OCI-LY1 (cell line): ENCODE data around the gene BICD1.
A peak's percentile ranks its signal among the peaks of the same experiment; 100 is the strongest.

Experiments used
- H2AFZ ChIP-seq: fragments of 200-600 bp; sonication (generic), shearing (Covaris generic); 2 replicates; pipeline ENCODE4 v1.6.0; 2014; ENCODE audit warnings: antibody characterized with exemption, mild to moderate bottlenecking, low read length
- H3F3A ChIP-seq: fragments of 200-600 bp; sonication (generic), shearing (Covaris generic); 2 replicates; pipeline ENCODE4 v1.6.0; 2014; ENCODE audit warnings: mild to moderate bottlenecking, antibody characterized with exemption, low read length, moderate library complexity; ENCODE audit not compliant: insufficient read depth
- H3K27ac ChIP-seq: fragments of 200-600 bp; sonication (generic); 2 replicates; pipeline ENCODE4 v1.5.1; 2014; ENCODE audit warnings: low read length, mixed run types, mild to moderate bottlenecking, low read depth; ENCODE audit not compliant: poor library complexity, severe bottlenecking
- H3K27me3 ChIP-seq: fragments of 200-600 bp; sonication (generic); 2 replicates; pipeline ENCODE4 v1.6.0; 2014; ENCODE audit warnings: antibody characterized with exemption, mild to moderate bottlenecking, low read length, moderate library complexity; ENCODE audit not compliant: insufficient read depth
- H3K36me3 ChIP-seq: fragments of 200-600 bp; sonication (generic); 2 replicates; pipeline ENCODE4 v1.6.1; 2014; ENCODE audit warnings: mild to moderate bottlenecking, antibody characterized with exemption, low read length, moderate library complexity, mixed read lengths; ENCODE audit not compliant: insufficient read depth
- H3K4me1 ChIP-seq: fragments of 200-600 bp; sonication (generic); 2 replicates; pipeline ENCODE4 v1.5.1; 2014; ENCODE audit warnings: mild to moderate bottlenecking, low read length, moderate library complexity; ENCODE audit not compliant: insufficient read depth, severe bottlenecking
- H3K4me2 ChIP-seq: fragments of 200-600 bp; sonication (generic), shearing (Covaris generic); 2 replicates; pipeline ENCODE4 v1.6.1; 2014; ENCODE audit warnings: low read length
- H3K4me3 ChIP-seq: fragments of 200-600 bp; sonication (generic); 2 replicates; pipeline ENCODE4 v1.5.1; 2014; ENCODE audit warnings: low read length, low read depth, mild to moderate bottlenecking, mixed read lengths; ENCODE audit not compliant: poor library complexity, severe bottlenecking
- H3K79me2 ChIP-seq: fragments of 200-600 bp; shearing (Covaris generic); 2 replicates; pipeline ENCODE4 v1.6.1; 2016; ENCODE audit warnings: mixed run types, low read length, mixed read lengths; ENCODE audit not compliant: insufficient read depth
- H3K9ac ChIP-seq: fragments of 200-600 bp; sonication (generic), shearing (Covaris generic); 2 replicates; pipeline ENCODE4 v1.6.1; 2014; ENCODE audit warnings: mild to moderate bottlenecking, low read length, mixed read lengths
- H3K9me2 ChIP-seq: fragments of 200-600 bp; sonication (generic), shearing (Covaris generic); 2 replicates; pipeline ENCODE4 v1.6.1; 2014; ENCODE audit warnings: low read depth, mild to moderate bottlenecking, low read length, mixed read lengths
- H3K9me3 ChIP-seq: fragments of 200-600 bp; shearing (Covaris generic); 2 replicates; pipeline ENCODE4 v1.6.1; 2014; ENCODE audit warnings: low read length, mixed read lengths
- H4K20me1 ChIP-seq: fragments of 200-600 bp; sonication (generic), shearing (Covaris generic); 2 replicates; pipeline ENCODE4 v1.6.0; 2016; ENCODE audit warnings: mild to moderate bottlenecking, low read length; ENCODE audit not compliant: insufficient read depth
- EZH2 ChIP-seq: fragments of 200-600 bp; sonication (generic), shearing (Covaris generic); IDR thresholded peaks from 2 replicates; pipeline ENCODE4 v1.8.0; 2017; ENCODE audit warnings: borderline replicate concordance, mixed run types, mild to moderate bottlenecking, antibody characterized with exemption, low read length, moderate library complexity, mixed read lengths
- TF ChIP-seq, protein P1 (sequence below): fragments of 200-600 bp; sonication (generic), shearing (Covaris generic); IDR thresholded peaks from 2 replicates; pipeline ENCODE4 v1.5.1; 2017; ENCODE audit warnings: mild to moderate bottlenecking, antibody characterized with exemption, low read length, moderate library complexity, mixed read lengths

BICD1 gene

DNA sequence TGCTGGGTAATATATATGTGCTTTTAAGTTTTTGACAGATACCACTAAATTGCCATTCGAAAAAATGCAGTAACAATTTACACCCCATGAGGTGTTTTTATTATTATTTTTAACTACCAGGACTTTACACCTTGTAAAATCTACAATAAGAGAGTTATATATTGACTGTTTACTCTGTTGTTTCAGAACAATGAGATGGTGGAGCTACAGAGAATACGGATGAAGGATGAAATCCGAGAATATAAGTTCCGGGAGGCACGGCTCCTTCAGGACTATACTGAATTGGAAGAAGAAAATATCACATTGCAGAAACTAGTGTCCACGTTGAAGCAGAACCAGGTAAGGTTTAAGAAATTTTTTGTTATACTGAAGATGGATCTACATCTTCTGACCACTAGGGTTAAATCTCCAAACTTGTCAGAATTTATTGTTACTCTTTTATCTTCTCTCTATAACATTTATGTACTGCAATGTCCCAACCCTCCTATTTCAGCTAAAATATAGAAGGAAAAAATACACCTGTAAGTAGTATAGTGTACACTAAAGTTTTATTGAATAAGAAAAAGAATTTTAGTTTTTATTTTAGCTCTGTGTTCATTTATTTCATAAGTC lies 187.3 kb downstream of the BICD1 start:
- peaks cover 3% of the 10 kb centered on the region; the same call in 1 of the 2 replicates for H3F3A ChIP-seq
- no peaks in the 10 kb centered on the region for H3K9me3 ChIP-seq
- no peak overlapping the region for H2AFZ ChIP-seq
- H3K27me3 ChIP-seq: no peaks in the 10 kb centered on the region
- peaks cover 20% of the 10 kb centered on the region for H3K4me1 ChIP-seq
- no peak overlapping the region for H3K9ac ChIP-seq
- H3K27ac ChIP-seq: no peak overlapping the region
- H3K9me2 ChIP-seq: no peaks in the 10 kb centered on the region
- TF ChIP-seq, protein P1, sequence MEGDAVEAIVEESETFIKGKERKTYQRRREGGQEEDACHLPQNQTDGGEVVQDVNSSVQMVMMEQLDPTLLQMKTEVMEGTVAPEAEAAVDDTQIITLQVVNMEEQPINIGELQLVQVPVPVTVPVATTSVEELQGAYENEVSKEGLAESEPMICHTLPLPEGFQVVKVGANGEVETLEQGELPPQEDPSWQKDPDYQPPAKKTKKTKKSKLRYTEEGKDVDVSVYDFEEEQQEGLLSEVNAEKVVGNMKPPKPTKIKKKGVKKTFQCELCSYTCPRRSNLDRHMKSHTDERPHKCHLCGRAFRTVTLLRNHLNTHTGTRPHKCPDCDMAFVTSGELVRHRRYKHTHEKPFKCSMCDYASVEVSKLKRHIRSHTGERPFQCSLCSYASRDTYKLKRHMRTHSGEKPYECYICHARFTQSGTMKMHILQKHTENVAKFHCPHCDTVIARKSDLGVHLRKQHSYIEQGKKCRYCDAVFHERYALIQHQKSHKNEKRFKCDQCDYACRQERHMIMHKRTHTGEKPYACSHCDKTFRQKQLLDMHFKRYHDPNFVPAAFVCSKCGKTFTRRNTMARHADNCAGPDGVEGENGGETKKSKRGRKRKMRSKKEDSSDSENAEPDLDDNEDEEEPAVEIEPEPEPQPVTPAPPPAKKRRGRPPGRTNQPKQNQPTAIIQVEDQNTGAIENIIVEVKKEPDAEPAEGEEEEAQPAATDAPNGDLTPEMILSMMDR: peak; percentile 5; the same call in 1 of the 2 replicates
- TF ChIP-seq EZH2: no peak
- peaks cover 3% of the 10 kb centered on the region for H3K36me3 ChIP-seq
- H3K4me2 ChIP-seq: no peak overlapping the region
- no peak overlapping the region for H3K4me3 ChIP-seq
- no peaks in the 10 kb centered on the region for H4K20me1 ChIP-seq
- no peaks in the 10 kb centered on the region for H3K79me2 ChIP-seq

DNA sequence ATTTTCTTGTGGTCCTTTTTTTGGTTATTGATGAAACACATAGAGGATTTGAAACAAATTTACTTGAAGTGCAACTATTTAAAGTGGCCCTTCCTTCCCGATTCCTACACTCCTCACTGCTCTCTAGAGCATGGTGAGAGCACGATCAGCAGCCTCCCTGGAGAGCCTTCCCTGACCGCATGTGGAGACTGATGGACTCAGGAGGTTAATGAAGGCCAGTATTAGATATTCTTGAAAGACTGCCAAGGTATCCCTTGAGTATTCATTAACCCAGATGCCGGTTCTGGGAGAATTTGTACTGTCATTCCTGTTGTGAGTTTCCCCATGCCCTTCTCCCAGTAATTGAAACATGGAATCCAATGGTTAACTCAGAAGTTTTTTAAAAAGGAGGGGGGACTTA lies 189.9 kb downstream of the BICD1 start:
- Histone ChIP-seq H3K4me3 (no peak overlapping the region), H3K36me3 (peaks cover 7% of the 10 kb centered on the region; the same call in 1 of the 2 replicates), H3K27ac (no peak overlapping the region), H3K9ac (no peak overlapping the region), H3F3A (peaks cover 3% of the 10 kb centered on the region; the same call in 1 of the 2 replicates), H3K9me2 (no peaks in the 10 kb centered on the region), H3K4me2 (no peak overlapping the region), H3K27me3 (no peaks in the 10 kb centered on the region), H4K20me1 (no peaks in the 10 kb centered on the region), H2AFZ (no peak overlapping the region), H3K79me2 (no peaks in the 10 kb centered on the region), H3K9me3 (no peaks in the 10 kb centered on the region), H3K4me1 (peaks cover 43% of the 10 kb centered on the region)
- TF ChIP-seq, protein P1: no peak
- no peak for TF ChIP-seq EZH2

DNA sequence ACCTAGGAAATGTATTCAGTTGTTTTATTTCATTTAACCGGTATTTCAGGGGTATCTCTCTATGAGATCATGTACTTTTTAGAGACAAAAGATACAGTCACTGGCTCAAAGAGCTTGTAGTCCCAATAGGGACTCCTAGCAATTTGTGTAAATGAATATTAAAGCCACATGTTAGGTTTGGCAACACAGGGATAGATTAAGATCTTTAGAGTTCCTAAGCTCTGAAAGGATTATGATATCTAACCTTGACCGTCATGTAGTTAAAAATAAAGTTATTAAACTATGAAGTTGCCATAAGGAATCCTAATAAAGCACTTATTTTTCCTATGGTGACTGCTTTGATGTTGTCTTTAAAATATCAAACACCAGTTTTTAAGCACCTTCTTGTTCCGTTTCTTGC lies 192.3 kb downstream of the BICD1 start:
- no peaks in the 10 kb centered on the region for H3K9me3 ChIP-seq
- H3K4me3 ChIP-seq: no peak overlapping the region
- H3K9ac ChIP-seq: peak overlapping the region; percentile 45
- H2AFZ ChIP-seq: 0 out of 2 replicates have a peak overlapping the region, but pooled peaks have one; percentile 32
- no peaks in the 10 kb centered on the region for H3K79me2 ChIP-seq
- no peaks in the 10 kb centered on the region for H3F3A ChIP-seq
- peak overlapping the region; percentile 34; the same call in 1 of the 2 replicates for H3K4me2 ChIP-seq
- peak overlapping the region; percentile 86 for H3K27ac ChIP-seq
- no peaks in the 10 kb centered on the region for H3K9me2 ChIP-seq
- H3K4me1 ChIP-seq: peaks cover 60% of the 10 kb centered on the region
- no peaks in the 10 kb centered on the region for H4K20me1 ChIP-seq
- H3K27me3 ChIP-seq: no peaks in the 10 kb centered on the region
- TF ChIP-seq EZH2: no peak
- TF ChIP-seq, protein P1: no peak
- peaks cover 14% of the 10 kb centered on the region; the same call in 1 of the 2 replicates for H3K36me3 ChIP-seq
